SK-N-SH treated with all-trans-retinoic acid at 6 μM for 48 hours (cell line): ENCODE results near the gene RNF224.
A peak's percentile ranks its signal among the peaks of the same experiment; 100 is the strongest.

Experiments
- ATAC-seq: fragments of 200-7000 bp; cut with Tn5 transposase; 3 replicates; pipeline ENCODE4 v1.9.1; 2020; ENCODE audit warnings: mild to moderate bottlenecking, moderate library complexity
- BACH2 ChIP-seq: fragments of 250-450 bp; sonication (Bioruptor Pico); IDR thresholded peaks from 2 replicates; pipeline ENCODE4 v1.9.0; 2021; ENCODE audit warnings: mild to moderate bottlenecking, borderline replicate concordance
- CREB5 ChIP-seq: fragments of 250-450 bp; sonication (Bioruptor Pico); IDR thresholded peaks from 2 replicates; pipeline ENCODE4 v1.5.1; 2020; ENCODE audit warnings: low read depth, mild to moderate bottlenecking, moderate library complexity
- CSDC2 ChIP-seq: fragments of 250-450 bp; sonication (Bioruptor Pico); IDR thresholded peaks from 2 replicates; pipeline ENCODE4 v1.5.0; 2020; ENCODE audit warnings: mild to moderate bottlenecking, moderate library complexity
- CSRNP3 ChIP-seq: fragments of 250-450 bp; sonication (Bioruptor Pico); IDR thresholded peaks from 2 replicates; pipeline ENCODE4 v1.5.1; 2021; ENCODE audit warnings: mild to moderate bottlenecking, moderate library complexity
- ESRRG ChIP-seq: fragments of 250-450 bp; sonication (Bioruptor Pico); IDR thresholded peaks from 2 replicates; pipeline ENCODE4 v1.6.1; 2021; ENCODE audit warnings: mild to moderate bottlenecking
- GLIS3 ChIP-seq: fragments of 250-450 bp; sonication (Bioruptor Pico); IDR thresholded peaks from 2 replicates; pipeline ENCODE4 v1.5.0; 2020; ENCODE audit warnings: mild to moderate bottlenecking, moderate library complexity
- OSR1 ChIP-seq: fragments of 250-450 bp; sonication (Bioruptor Pico); IDR thresholded peaks from 2 replicates; pipeline ENCODE4 v1.8.0; 2022; ENCODE audit warnings: moderate library complexity, mild to moderate bottlenecking, inconsistent platforms
- PATZ1 ChIP-seq: fragments of 250-450 bp; sonication (Bioruptor Pico); IDR thresholded peaks from 2 replicates; pipeline ENCODE4 v1.8.0; 2020; ENCODE audit warnings: mild to moderate bottlenecking, moderate library complexity, borderline replicate concordance
- POU6F1 ChIP-seq: fragments of 250-450 bp; sonication (Bioruptor Pico); IDR thresholded peaks from 2 replicates; pipeline ENCODE4 v1.8.0; 2021; ENCODE audit warnings: low read depth, mild to moderate bottlenecking, moderate library complexity, borderline replicate concordance
- PPARA ChIP-seq: fragments of 250-450 bp; sonication (Bioruptor Pico); IDR thresholded peaks from 2 replicates; pipeline ENCODE4 v1.5.0; 2020; ENCODE audit warnings: mild to moderate bottlenecking, borderline replicate concordance
- RARB ChIP-seq: fragments of 250-450 bp; sonication (Bioruptor Pico); IDR thresholded peaks from 2 replicates; pipeline ENCODE4 v1.8.0; 2021; ENCODE audit warnings: mild to moderate bottlenecking, moderate library complexity
- TOX ChIP-seq: fragments of 250-450 bp; sonication (Bioruptor Pico); IDR thresholded peaks from 2 replicates; pipeline ENCODE4 v1.8.0; 2021; ENCODE audit warnings: mild to moderate bottlenecking, moderate library complexity, borderline replicate concordance
- TSHZ2 ChIP-seq: fragments of 250-450 bp; sonication (Bioruptor Pico); IDR thresholded peaks from 2 replicates; pipeline ENCODE4 v1.5.0; 2020; ENCODE audit warnings: mild to moderate bottlenecking, moderate library complexity
- ZC3H10 ChIP-seq: fragments of 250-450 bp; sonication (Bioruptor Pico); IDR thresholded peaks from 2 replicates; pipeline ENCODE4 v1.5.1; 2021; ENCODE audit warnings: mild to moderate bottlenecking, moderate library complexity
- ZFP3 ChIP-seq: fragments of 250-450 bp; sonication (Bioruptor Pico); IDR thresholded peaks from 2 replicates; pipeline ENCODE4 v1.5.0; 2020; ENCODE audit warnings: mild to moderate bottlenecking, moderate library complexity
- ZNF70 ChIP-seq: fragments of 450-650 bp; formaldehyde crosslinking; IDR thresholded peaks from 2 replicates; pipeline ENCODE4 v1.5.0; 2020; ENCODE audit warnings: mild to moderate bottlenecking, moderate library complexity

RNF224 gene

GRCh38 chr9:137275588-137276472 is 48.5 kb downstream of the RNF224 start:
- TF ChIP-seq TOX (CRISPR knock-in tag) (no peak), TSHZ2 (CRISPR knock-in tag) (no peak), PPARA (no peak), BACH2 (CRISPR knock-in tag) (no peak), ZC3H10 (CRISPR knock-in tag) (no peak)
- no peak for ATAC-seq

- ATAC-seq = peak; percentile 6; the same call in 2 of the 3 replicates
- no peak for TF ChIP-seq CREB5 (CRISPR knock-in tag)
- TF ChIP-seq CSRNP3 (CRISPR knock-in tag) = no peak
- no peak for TF ChIP-seq BACH2 (CRISPR knock-in tag)
- no peak for TF ChIP-seq POU6F1 (CRISPR knock-in tag)
Observed at GRCh38 chr9:137276473-137277328, 49.4 kb downstream of the RNF224 start.

GRCh38 chr9:137277329-137278041 is 50.2 kb downstream of the RNF224 start, which contains the start of gene TOR4A:
Gene TOR4A, plus strand, starts transcription at chr9:137277726. Its CDS starts 964 bp downstream, at chr9:137278690.
- TF ChIP-seq CSDC2 (CRISPR knock-in tag) (no peak), PATZ1 (CRISPR knock-in tag) (no peak), POU6F1 (CRISPR knock-in tag) (no peak), RARB (no peak), ZNF70 (CRISPR knock-in tag) (no peak), ZFP3 (CRISPR knock-in tag) (no peak), ESRRG (no peak), TOX (CRISPR knock-in tag) (no peak), GLIS3 (CRISPR knock-in tag) (no peak), OSR1 (CRISPR knock-in tag) (no peak)
- peak; percentile 45 for ATAC-seq
